HepG2 (cell line): ENCODE measurements around the gene GRAMD4.

ENCODE experiments used
- EZH2 ChIP-seq: conservative IDR thresholded peaks from 2 replicates; pipeline ENCODE4 v1.6.1; 2012; ENCODE audit warnings: mild to moderate bottlenecking, low read depth, low read length, moderate library complexity
- MAFG ChIP-seq: sonication (generic); formaldehyde crosslinking; IDR thresholded peaks from 2 replicates; pipeline ENCODE4 v1.5.1; 2020; ENCODE audit warnings: mild to moderate bottlenecking, missing genetic modification reagents
- POLR2AphosphoS2 ChIP-seq: IDR thresholded peaks from 2 replicates; pipeline ENCODE4 v1.6.1; 2011; ENCODE audit warnings: low read depth, low read length, improper control_type of control experiment
- RARG ChIP-seq: sonication (generic); formaldehyde crosslinking; IDR thresholded peaks from 2 replicates; pipeline ENCODE4 v1.4.0; 2020; ENCODE audit warnings: low read depth, mild to moderate bottlenecking, missing genetic modification reagents
- TCF7 ChIP-seq: sonication (generic); IDR thresholded peaks from 2 replicates; pipeline ENCODE4 v1.6.1; 2016; ENCODE audit warnings: antibody characterized with exemption, low read depth

DNA sequence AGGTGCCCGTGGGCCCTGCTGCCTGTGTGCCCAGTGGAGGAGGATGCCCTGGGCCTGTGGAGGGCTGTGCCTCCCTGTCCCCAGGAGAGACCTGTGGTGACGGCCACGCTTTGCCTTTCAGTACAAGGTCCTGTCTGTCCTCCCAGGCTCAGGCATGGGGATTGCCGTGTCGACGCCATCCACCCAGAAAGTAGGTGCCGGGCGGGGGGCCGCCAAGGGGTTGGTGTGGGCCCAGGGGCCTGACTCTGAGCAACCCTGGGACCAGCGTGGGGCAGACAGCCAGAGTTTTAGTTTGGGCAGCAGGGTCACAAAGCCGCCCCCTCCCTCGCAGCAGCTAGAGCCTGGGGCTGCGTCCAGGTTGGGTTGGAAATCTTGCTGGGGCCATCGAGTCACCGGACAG is 56.3 kb downstream of the GRAMD4 start:
- no peak for TF ChIP-seq TCF7
- TF ChIP-seq POLR2AphosphoS2, result no peak
- no peak for TF ChIP-seq EZH2
- no peak for TF ChIP-seq RARG (CRISPR knock-in tag)
- no peak for TF ChIP-seq MAFG (CRISPR knock-in tag)
